ENCODE results near the gene SLMAP.

DNA sequence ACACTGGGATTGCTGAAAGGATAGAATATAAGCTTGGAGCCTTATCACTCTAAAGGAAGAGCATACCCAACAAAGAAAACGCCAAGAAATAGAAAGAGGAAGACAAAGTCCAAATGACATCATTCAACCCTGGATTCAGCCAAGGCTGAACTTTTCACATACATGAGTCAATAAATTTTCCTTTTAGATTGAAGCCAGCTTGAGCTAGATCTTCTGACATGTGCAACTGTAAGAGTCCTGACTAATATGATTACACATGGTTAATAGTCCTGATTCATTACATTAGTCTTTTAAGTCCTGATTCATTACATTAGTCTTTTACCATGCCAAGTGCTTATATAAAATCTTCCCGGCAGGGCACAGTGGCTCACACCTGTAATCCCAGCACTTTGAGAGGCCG is 49.6 kb upstream of the SLMAP start:
- TF ChIP-seq SP1 (IDR thresholded peaks at IDR 0.05): no peak
- no peak for TF ChIP-seq SP1 (CRISPR knock-in tag; IDR thresholded peaks at IDR 0.05)
- TF ChIP-seq, protein P1, sequence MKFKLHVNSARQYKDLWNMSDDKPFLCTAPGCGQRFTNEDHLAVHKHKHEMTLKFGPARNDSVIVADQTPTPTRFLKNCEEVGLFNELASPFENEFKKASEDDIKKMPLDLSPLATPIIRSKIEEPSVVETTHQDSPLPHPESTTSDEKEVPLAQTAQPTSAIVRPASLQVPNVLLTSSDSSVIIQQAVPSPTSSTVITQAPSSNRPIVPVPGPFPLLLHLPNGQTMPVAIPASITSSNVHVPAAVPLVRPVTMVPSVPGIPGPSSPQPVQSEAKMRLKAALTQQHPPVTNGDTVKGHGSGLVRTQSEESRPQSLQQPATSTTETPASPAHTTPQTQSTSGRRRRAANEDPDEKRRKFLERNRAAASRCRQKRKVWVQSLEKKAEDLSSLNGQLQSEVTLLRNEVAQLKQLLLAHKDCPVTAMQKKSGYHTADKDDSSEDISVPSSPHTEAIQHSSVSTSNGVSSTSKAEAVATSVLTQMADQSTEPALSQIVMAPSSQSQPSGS (CRISPR knock-in tag; IDR thresholded peaks at IDR 0.05): no peak
